Measurements from ENCODE around the gene ABHD15.

ABHD15 gene

GRCh38 chr17:29593591-29594518 lies 27.0 kb upstream of the ABHD15 start:
- DNase-seq = peak; percentile 66

- DNase-seq = peak; percentile 66
Observed at GRCh38 chr17:29592850-29593551, 26.2 kb upstream of the ABHD15 start, which contains the start of gene ANKRD13B. Gene ANKRD13B (plus strand): TSS chr17:29593132. CDS start chr17:29593622, 490 bp downstream.

GRCh38 chr17:29591737-29592608 lies 25.1 kb upstream of the ABHD15 start:
- peak; percentile 88 for DNase-seq

GRCh38 chr17:29591146-29591736 lies 24.4 kb upstream of the ABHD15 start:
- DNase-seq = peak; percentile 67

GRCh38 chr17:29590411-29591145 lies 23.7 kb upstream of the ABHD15 start:
- peak; percentile 39 for DNase-seq

- DNase-seq = peak; percentile 91
Observed at GRCh38 chr17:29589524-29590410, 22.9 kb upstream of the ABHD15 start, which contains the start of gene GIT1. Gene GIT1 (minus strand): TSS chr17:29589648. CDS start chr17:29589378, 270 bp downstream.

- peak; percentile 50 for DNase-seq
Observed at GRCh38 chr17:29588562-29589411, 21.9 kb upstream of the ABHD15 start.

- DNase-seq = peak; percentile 22
Observed at GRCh38 chr17:29588017-29588561, 21.3 kb upstream of the ABHD15 start.

GRCh38 chr17:29587591-29587990 lies 20.8 kb upstream of the ABHD15 start:
- no peak for DNase-seq

GRCh38 chr17:29586676-29587469 lies 20.0 kb upstream of the ABHD15 start:
- DNase-seq = no peak

- DNase-seq = peak; percentile 47
Observed at GRCh38 chr17:29585080-29585751, 18.4 kb upstream of the ABHD15 start.

GRCh38 chr17:29584452-29585079 lies 17.7 kb upstream of the ABHD15 start:
- no peak for DNase-seq

GRCh38 chr17:29583324-29584248 lies 16.7 kb upstream of the ABHD15 start:
- DNase-seq = no peak

GRCh38 chr17:29582772-29583171 lies 15.9 kb upstream of the ABHD15 start:
- no peak for DNase-seq

GRCh38 chr17:29582254-29582765 lies 15.5 kb upstream of the ABHD15 start:
- no peak for DNase-seq

All from hematopoietic multipotent progenitor cell treated with erythropoietin and hydrocortisone succinate and interleukin-3 and kit ligand, for 6 days (in vitro differentiated cells).